HCT116 (cell line): Measurements from ENCODE around the gene GALNT17. TPM values are rescaled to one million over a fixed set of nuclear protein-coding genes. Genes with fewer than 3 reads are reported as not detected.

Source experiments
- ATAC-seq: fragments of 200-7000 bp; cut with Tn5 transposase; 2 replicates; pipeline ENCODE4 v1.9.1; 2020; ENCODE audit warnings: mild to moderate bottlenecking, moderate library complexity
- BruUV-seq: library from RNA; stranded (reverse); fragments of 400-500 nt; replicated peaks from 2 replicates; lab custom pipeline; 2021; lab: Mats Ljungman, UMichigan
- CTCF ChIA-PET: fragments of 300-600 bp; sonication (Branson Sonifier 250); formaldehyde crosslinking; loops from one replicate; lab custom pipeline; 2021; ENCODE audit warnings: antibody characterized with exemption; lab: Charles Lee
- POLR2A ChIA-PET: fragments of 300-600, 350-600 bp; sonication (Branson Sonifier 250); formaldehyde crosslinking; loops from one replicate; lab custom pipeline; 2021; ENCODE audit warnings: antibody characterized with exemption; lab: Charles Lee
- RAD21 ChIA-PET, 2 experiments: fragments of 300-600 bp; sonication (Branson Sonifier 250); formaldehyde crosslinking; loops; one replicate each; lab custom pipeline; 2023; ENCODE audit warnings: low total read pairs in 2 of 2; ENCODE audit not compliant: uncharacterized antibody in 2 of 2, unreplicated experiment in 2 of 2, low non-redundant PET in 1 of 2; lab: Charles Lee
- DNase-seq: peaks from one replicate; pipeline ENCODE4 v3.0.0-alpha.2; 2010; ENCODE audit warnings: low read depth, low spot score
- H2AFZ ChIP-seq: fragments of 200-600 bp; shearing (Covaris generic), sonication (generic); 2 replicates; pipeline ENCODE4 v1.6.1; 2017; ENCODE audit warnings: low read depth, mixed run types, mixed read lengths, antibody characterized with exemption, low read length; ENCODE audit not compliant: poor library complexity, severe bottlenecking
- H3K27ac ChIP-seq: 2 replicates; pipeline ENCODE4 v1.5.1; 2012; ENCODE audit warnings: low read depth, low read length
- H3K27me3 ChIP-seq: fragments of 200-600 bp; sonication (generic); 2 replicates; pipeline ENCODE4 v1.6.1; 2016; ENCODE audit warnings: mixed run types, low read length, mixed read lengths; ENCODE audit not compliant: insufficient read depth
- H3K36me3 ChIP-seq, 2 experiments: fragments of 200-500 bp in 1 of 2; fragments of 200-600 bp in 1 of 2; sonication (Bioruptor generic) in 1 of 2; sonication (generic) in 1 of 2; 2 replicates each; pipeline versions ENCODE4 v1.5.1 to v1.6.1; 2014 to 2016; ENCODE audit warnings: low read length in 2 of 2, inconsistent platforms in 1 of 2, mixed read lengths in 1 of 2, mixed run types in 1 of 2; ENCODE audit not compliant: insufficient read depth in 2 of 2, control insufficient read depth in 1 of 2
- H3K4me1 ChIP-seq, 2 experiments: fragments of 200-600 bp in 1 of 2; sonication (generic) in 1 of 2; 2 replicates each; pipeline versions ENCODE4 v1.5.1 to v1.6.1; 2012 to 2017; ENCODE audit warnings: low read length in 2 of 2, inconsistent platforms in 1 of 2, mild to moderate bottlenecking in 1 of 2, mixed read lengths in 1 of 2, mixed run types in 1 of 2, moderate library complexity in 1 of 2; ENCODE audit not compliant: insufficient read depth in 2 of 2, control insufficient read depth in 1 of 2
- H3K4me2 ChIP-seq: fragments of 200-600 bp; sonication (generic); 2 replicates; pipeline ENCODE4 v1.6.1; 2017; ENCODE audit warnings: mixed run types, low read length, mixed read lengths
- H3K4me3 ChIP-seq, 2 experiments: fragments of 200-600 bp in 1 of 2; sonication (generic) in 1 of 2; replicated peaks in 1 of 2; 2 replicates each; pipeline ENCODE4 v1.5.1; 2011 to 2016; ENCODE audit warnings: low read length in 2 of 2, control low read depth in 1 of 2, low read depth in 1 of 2, mild to moderate bottlenecking in 1 of 2, mixed read lengths in 1 of 2, mixed run types in 1 of 2
- H3K79me2 ChIP-seq: fragments of 200-600 bp; sonication (generic); 2 replicates; pipeline ENCODE4 v1.6.1; 2017; ENCODE audit warnings: mild to moderate bottlenecking, mixed run types, low read length, moderate library complexity, mixed read lengths; ENCODE audit not compliant: insufficient read depth
- H3K9ac ChIP-seq: fragments of 200-600 bp; sonication (generic); 2 replicates; pipeline ENCODE4 v1.6.1; 2016; ENCODE audit warnings: low read length, mixed read lengths
- H3K9me2 ChIP-seq: fragments of 200-600 bp; sonication (generic), shearing (Covaris generic); 2 replicates; pipeline ENCODE4 v1.6.1; 2017; ENCODE audit warnings: mixed run types, mild to moderate bottlenecking, moderate library complexity; ENCODE audit not compliant: insufficient read depth
- H3K9me3 ChIP-seq, 2 experiments: fragments of 200-500 bp in 1 of 2; fragments of 200-600 bp in 1 of 2; sonication (Bioruptor generic) in 1 of 2; sonication (generic) in 1 of 2; 2 replicates each; pipeline ENCODE4 v1.6.1; 2014 to 2017; ENCODE audit warnings: low read length in 2 of 2, mixed read lengths in 2 of 2, inconsistent platforms in 1 of 2, low read depth in 1 of 2, mild to moderate bottlenecking in 1 of 2, mixed run types in 1 of 2, moderate library complexity in 1 of 2; ENCODE audit not compliant: control insufficient read depth in 1 of 2, insufficient read depth in 1 of 2
- H4K20me1 ChIP-seq: fragments of 200-600 bp; sonication (generic), shearing (Covaris generic); 2 replicates; pipeline ENCODE4 v1.6.1; 2017; ENCODE audit warnings: mixed run types, mild to moderate bottlenecking, moderate library complexity; ENCODE audit not compliant: insufficient read depth
- CBX3 ChIP-seq: IDR thresholded peaks from 2 replicates; pipeline ENCODE4 v1.6.1; 2012; ENCODE audit warnings: low read depth
- CEBPB ChIP-seq: IDR thresholded peaks from 2 replicates; pipeline ENCODE4 v1.6.1; 2012; ENCODE audit warnings: low read depth
- EGR1 ChIP-seq: IDR thresholded peaks from 2 replicates; pipeline ENCODE4 v1.6.1; 2012; ENCODE audit warnings: low read depth
- ELF1 ChIP-seq: IDR thresholded peaks from 2 replicates; pipeline ENCODE4 v1.6.1; 2012; ENCODE audit warnings: low read depth, borderline replicate concordance
- EZH2 ChIP-seq: fragments of 200-600 bp; sonication (generic); IDR thresholded peaks from 2 replicates; pipeline ENCODE4 v1.6.1; 2017; ENCODE audit warnings: antibody characterized with exemption, mixed run types
- EZH2phosphoT487 ChIP-seq: fragments of 200-600 bp; IDR thresholded peaks from 2 replicates; pipeline ENCODE4 v1.6.1; 2018; ENCODE audit warnings: antibody characterized with exemption, borderline replicate concordance
- FOSL1 ChIP-seq: IDR thresholded peaks from 2 replicates; pipeline ENCODE4 v1.6.1; 2012; ENCODE audit warnings: low read depth
- JUND ChIP-seq: IDR thresholded peaks from 2 replicates; pipeline ENCODE4 v1.6.1; 2012
- MAX ChIP-seq: IDR thresholded peaks from 2 replicates; pipeline ENCODE4 v1.6.1; 2012
- POLR2AphosphoS5 ChIP-seq: IDR thresholded peaks from 2 replicates; pipeline ENCODE4 v1.6.1; 2011; ENCODE audit warnings: mild to moderate bottlenecking, low read depth, low read length, moderate library complexity
- RAD21 ChIP-seq: IDR thresholded peaks from 2 replicates; pipeline ENCODE4 v1.6.1; 2012; ENCODE audit warnings: low read depth, mild to moderate bottlenecking
- SIN3A ChIP-seq: IDR thresholded peaks from 2 replicates; pipeline ENCODE4 v1.6.1; 2012; ENCODE audit warnings: low read depth
- SP1 ChIP-seq: IDR thresholded peaks from 2 replicates; pipeline ENCODE4 v1.6.1; 2012; ENCODE audit warnings: low read depth
- SRF ChIP-seq: IDR thresholded peaks from 2 replicates; pipeline ENCODE4 v1.6.1; 2012; ENCODE audit warnings: low read depth
- TCF7L2 ChIP-seq: IDR thresholded peaks from 2 replicates; pipeline ENCODE4 v1.7.0; 2011; ENCODE audit warnings: borderline replicate concordance, inconsistent platforms; ENCODE audit not compliant: insufficient read depth, insufficient read length; ENCODE audit errors: extremely low read depth
- YY1 ChIP-seq: IDR thresholded peaks from 2 replicates; pipeline ENCODE4 v1.6.1; 2011; ENCODE audit warnings: low read length, low read depth, moderate library complexity, mild to moderate bottlenecking; ENCODE audit not compliant: insufficient replicate concordance; ENCODE audit errors: extremely low read depth
- ZFX ChIP-seq: fragments of 450-650 bp; IDR thresholded peaks from 2 replicates; pipeline ENCODE4 v1.6.1; 2017
- ZNF274 ChIP-seq: fragments of 200-500 bp; sonication (Bioruptor generic); IDR thresholded peaks from 2 replicates; pipeline ENCODE4 v1.6.1; 2014; ENCODE audit warnings: mild to moderate bottlenecking, low read depth, low read length, inconsistent platforms
- intact Hi-C: fragments of 100-400 bp; cut with micrococcal nuclease; formaldehyde crosslinking; loops from 2 replicates; pipeline ENCODE4 v1.10.0; 2022
- total RNA-seq: library from RNA; stranded (reverse); gene quantifications from one replicate; pipeline ENCODE4 v1.2.1, GENCODE V29; 2021; ENCODE audit not compliant: unreplicated experiment
- TF ChIP-seq, protein P1 (sequence below): IDR thresholded peaks from 2 replicates; pipeline ENCODE4 v1.6.1; 2012; ENCODE audit warnings: low read depth
- TF ChIP-seq, protein P2 (sequence below): IDR thresholded peaks from 2 replicates; pipeline ENCODE4 v1.6.1; 2012

GALNT17 gene
- total RNA-seq, 1 experiment from 2014 or later: not detected

DNA sequence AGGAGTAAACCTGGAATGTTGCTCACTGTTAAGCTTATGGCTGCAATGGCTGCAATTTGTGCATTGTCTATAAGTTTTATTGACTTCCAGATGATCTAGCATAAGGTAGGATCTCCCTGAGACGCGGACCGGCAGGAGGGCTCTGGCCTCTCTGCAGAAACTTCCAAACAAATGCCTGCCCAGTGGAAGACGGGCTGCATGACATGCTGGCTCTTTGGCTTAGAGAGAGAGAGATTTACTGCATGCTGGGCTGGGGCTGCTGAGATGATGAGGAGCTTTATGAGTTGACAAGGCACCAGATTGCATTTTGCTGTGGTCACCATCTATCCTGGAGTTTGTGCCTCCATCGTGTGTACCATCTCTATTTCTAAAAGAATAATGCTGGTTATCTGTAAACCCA, 193.2 kb downstream of the GALNT17 start (continued):
- TF ChIP-seq, protein P1, sequence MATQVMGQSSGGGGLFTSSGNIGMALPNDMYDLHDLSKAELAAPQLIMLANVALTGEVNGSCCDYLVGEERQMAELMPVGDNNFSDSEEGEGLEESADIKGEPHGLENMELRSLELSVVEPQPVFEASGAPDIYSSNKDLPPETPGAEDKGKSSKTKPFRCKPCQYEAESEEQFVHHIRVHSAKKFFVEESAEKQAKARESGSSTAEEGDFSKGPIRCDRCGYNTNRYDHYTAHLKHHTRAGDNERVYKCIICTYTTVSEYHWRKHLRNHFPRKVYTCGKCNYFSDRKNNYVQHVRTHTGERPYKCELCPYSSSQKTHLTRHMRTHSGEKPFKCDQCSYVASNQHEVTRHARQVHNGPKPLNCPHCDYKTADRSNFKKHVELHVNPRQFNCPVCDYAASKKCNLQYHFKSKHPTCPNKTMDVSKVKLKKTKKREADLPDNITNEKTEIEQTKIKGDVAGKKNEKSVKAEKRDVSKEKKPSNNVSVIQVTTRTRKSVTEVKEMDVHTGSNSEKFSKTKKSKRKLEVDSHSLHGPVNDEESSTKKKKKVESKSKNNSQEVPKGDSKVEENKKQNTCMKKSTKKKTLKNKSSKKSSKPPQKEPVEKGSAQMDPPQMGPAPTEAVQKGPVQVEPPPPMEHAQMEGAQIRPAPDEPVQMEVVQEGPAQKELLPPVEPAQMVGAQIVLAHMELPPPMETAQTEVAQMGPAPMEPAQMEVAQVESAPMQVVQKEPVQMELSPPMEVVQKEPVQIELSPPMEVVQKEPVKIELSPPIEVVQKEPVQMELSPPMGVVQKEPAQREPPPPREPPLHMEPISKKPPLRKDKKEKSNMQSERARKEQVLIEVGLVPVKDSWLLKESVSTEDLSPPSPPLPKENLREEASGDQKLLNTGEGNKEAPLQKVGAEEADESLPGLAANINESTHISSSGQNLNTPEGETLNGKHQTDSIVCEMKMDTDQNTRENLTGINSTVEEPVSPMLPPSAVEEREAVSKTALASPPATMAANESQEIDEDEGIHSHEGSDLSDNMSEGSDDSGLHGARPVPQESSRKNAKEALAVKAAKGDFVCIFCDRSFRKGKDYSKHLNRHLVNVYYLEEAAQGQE: no peak
- no peak for TF ChIP-seq FOSL1
- TF ChIP-seq EGR1: no peak
- no peak for TF ChIP-seq RAD21
- no peak for TF ChIP-seq CBX3
- TF ChIP-seq CEBPB: no peak
- no peak for TF ChIP-seq JUND
- no peak for TF ChIP-seq YY1
- no peak for TF ChIP-seq EZH2
- TF ChIP-seq SIN3A: no peak
- TF ChIP-seq ZNF274: no peak
- TF ChIP-seq, all 23 proteins: peak for 0

DNA sequence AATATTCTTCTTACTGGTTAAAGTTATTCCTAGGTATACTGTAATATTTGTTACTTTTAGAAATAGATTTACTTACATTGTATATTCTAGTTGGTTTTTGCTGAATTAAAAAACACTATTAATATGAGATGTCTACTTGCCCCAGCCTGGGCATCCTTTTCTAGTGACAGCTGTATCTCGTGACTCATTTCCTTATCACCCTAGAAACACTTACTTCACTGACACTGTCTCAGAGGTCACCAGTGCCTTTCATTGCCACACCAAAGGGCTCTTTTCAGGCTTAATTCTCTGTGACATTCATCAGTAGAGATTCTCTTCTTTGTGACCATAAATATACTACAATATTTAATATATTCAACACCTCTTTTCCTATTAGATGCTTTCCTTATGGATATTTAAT, 194.7 kb downstream of the GALNT17 start:
- no peaks in the 10 kb centered on the region for H4K20me1 ChIP-seq
- H2AFZ ChIP-seq: no peak overlapping the region
- no peaks in the 10 kb centered on the region for H3K9me2 ChIP-seq
- H3K9ac ChIP-seq: no peak overlapping the region
- RAD21 ChIA-PET: no interaction called here
- BruUV-seq: no TSS peak
- no peak overlapping the region for H3K4me2 ChIP-seq
- no peak overlapping the region for H3K27ac ChIP-seq
- H3K9me3 ChIP-seq: peaks cover 0 to 8% of the 10 kb centered on the region in 2 experiments; a peak in 2 of 4 replicates
- no peak for ATAC-seq
- intact Hi-C loops: no loop called here
- CTCF ChIA-PET: no interaction called here
- no peak overlapping the region for H3K4me3 ChIP-seq
- no peaks in the 10 kb centered on the region for H3K36me3 ChIP-seq
- no peaks in the 10 kb centered on the region for H3K4me1 ChIP-seq
- no peaks in the 10 kb centered on the region for H3K27me3 ChIP-seq
- POLR2A ChIA-PET: no interaction called here
- no peak for TF ChIP-seq SIN3A
- TF ChIP-seq, protein P2, sequence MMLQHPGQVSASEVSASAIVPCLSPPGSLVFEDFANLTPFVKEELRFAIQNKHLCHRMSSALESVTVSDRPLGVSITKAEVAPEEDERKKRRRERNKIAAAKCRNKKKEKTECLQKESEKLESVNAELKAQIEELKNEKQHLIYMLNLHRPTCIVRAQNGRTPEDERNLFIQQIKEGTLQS: no peak
- no peak for TF ChIP-seq RAD21
- TF ChIP-seq SP1: no peak
- TF ChIP-seq SRF: no peak
- no peak for TF ChIP-seq MAX
- TF ChIP-seq FOSL1: no peak
- no peak for TF ChIP-seq JUND
- no peak for TF ChIP-seq ELF1
- TF ChIP-seq ZFX: no peak
- no peak for TF ChIP-seq CEBPB
- no peak for TF ChIP-seq EZH2phosphoT487
- no peak for TF ChIP-seq POLR2AphosphoS5
- no peak for TF ChIP-seq TCF7L2
- no peak for TF ChIP-seq EZH2
- no peak for TF ChIP-seq ZNF274
- TF ChIP-seq, all 23 proteins: peak for 0
- no peaks in the 10 kb centered on the region for H3K79me2 ChIP-seq
- no peak for DNase-seq
